ENCODE data around the gene FHAD1. TPM values are rescaled to one million over a fixed set of nuclear protein-coding genes. Genes with fewer than 3 reads are reported as not detected.
A peak's percentile ranks its signal among the peaks of the same experiment; 100 is the strongest.

FHAD1 gene
- total and polyA plus RNA-seq, 10 of the 15 experiments (the other 5 are each of a cell fraction or from before 2014, with no cell fraction given) = 0.09 to 1.0 (median 0.32) TPM; not detected in 2

DNA sequence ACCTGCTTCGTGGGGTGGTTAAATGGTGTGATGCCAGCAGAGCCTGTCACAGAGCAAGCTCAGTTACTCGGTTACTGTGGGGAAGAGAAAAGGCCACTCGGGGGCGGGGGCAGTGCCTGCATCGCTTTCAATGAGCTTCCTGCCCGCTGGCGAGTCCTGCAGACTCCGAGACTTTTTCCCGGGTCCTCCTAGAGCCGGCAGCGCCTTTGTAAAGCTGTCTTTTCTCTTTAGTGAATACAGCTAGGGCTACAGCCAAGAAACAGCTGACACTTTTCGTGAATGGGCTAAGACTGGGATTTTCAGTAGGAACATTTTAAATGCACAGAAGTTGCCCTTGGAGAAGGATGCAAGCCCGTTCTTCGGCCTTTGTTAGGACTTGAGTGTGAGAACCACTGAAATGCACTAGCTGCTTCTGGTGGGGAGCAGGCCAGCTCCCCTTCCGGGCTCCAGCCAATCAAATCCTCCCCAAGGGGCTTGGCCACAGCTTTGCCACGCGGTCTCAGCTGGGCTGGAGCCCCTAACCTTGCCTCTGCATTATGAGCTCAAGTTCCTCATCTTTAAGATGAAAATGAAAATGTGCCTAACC is 139.2 kb downstream of the FHAD1 start:
- Histone ChIP-seq H3K4me3 (no peak overlapping the region), H3K36me3 (ENCODE audit: control insufficient read depth in 2 of 2, insufficient read depth in 2 of 2, low read length in 1 of 2) (no peaks in the 10 kb centered on the region), H3K4me2 (ENCODE audit: control insufficient read depth, insufficient read depth) (peak overlapping the region; percentile 19; the same call in 1 of the 2 replicates), H2AFZ (ENCODE audit: control insufficient read depth, low read depth, low read length) (no peak overlapping the region; the same call in 1 of the 2 replicates), H3K27me3 (replicated peaks in 1 of 2; ENCODE audit: control insufficient read depth in 2 of 2, insufficient read depth in 2 of 2, low read length in 1 of 2) (no peaks in the 10 kb centered on the region), H3K79me2 (ENCODE audit: control insufficient read depth, insufficient read depth, low read length) (no peaks in the 10 kb centered on the region), H3K9me3 (replicated peaks; ENCODE audit: control insufficient read depth, insufficient read depth, low read length) (no peaks in the 10 kb centered on the region), H3K4me1 (ENCODE audit: control insufficient read depth, insufficient read depth, low read length) (peaks cover 28% of the 10 kb centered on the region), H4K20me1 (ENCODE audit: control insufficient read depth, insufficient read depth) (no peaks in the 10 kb centered on the region), H3K9ac (ENCODE audit: control insufficient read depth, insufficient read depth, low read length) (no peak overlapping the region), H3K27ac (ENCODE audit: control insufficient read depth, insufficient read depth) (no peak overlapping the region)
- ChIA-PET RAD21 (ENCODE audit: unreplicated experiment) (interaction anchor here (0.6 to 1.0 kb wide), 2 partner anchors 11 to 63 kb away, joined by 3 to 4 read pairs; no protein-coding TSS in a partner anchor), POLR2A (interaction anchor here (1.3 kb wide), 1 partner anchor 25 kb away, joined by 4 read pairs; no protein-coding TSS in a partner anchor), SMC1A (ENCODE audit: uncharacterized antibody, unreplicated experiment) (interaction anchor here (1.3 to 1.4 kb wide), 2 partner anchors 10 to 63 kb away, joined by 3 to 5 read pairs; no protein-coding TSS in a partner anchor), CTCF (interaction anchor here (0.5 to 0.7 kb wide), 3 partner anchors 63 to 1847 kb away, joined by 3 read pairs; no protein-coding TSS in a partner anchor)
- TF ChIP-seq USF2 (IDR thresholded peaks at IDR 0.05; ENCODE audit: borderline replicate concordance, low read depth, low read length) (no peak), NR2C1 (IDR thresholded peaks at IDR 0.05) (no peak), JUND (IDR thresholded peaks at IDR 0.05; ENCODE audit: low read depth, low read length) (no peak), SIN3A (IDR thresholded peaks at IDR 0.05; ENCODE audit: low read depth, low read length) (no peak), MTA2 (IDR thresholded peaks at IDR 0.05; ENCODE audit: low read depth) (no peak), MTA3 (IDR thresholded peaks at IDR 0.05; ENCODE audit: borderline replicate concordance, low read length) (no peak), EED (IDR thresholded peaks at IDR 0.05; ENCODE audit: low read depth) (no peak), CEBPZ (IDR thresholded peaks at IDR 0.05; ENCODE audit: low read depth, low read length) (no peak), CHD1 (IDR thresholded peaks at IDR 0.05; ENCODE audit: low read depth, low read length) (no peak)
- WGBS (ENCODE audit: insufficient coverage, insufficient replicate concordance, low lambda C conversion rate, missing lambda C conversion rate) = 28% methylated on average over 17 of the region's 17 CpGs
- FAIRE-seq = no peak
- intact Hi-C loops (cut with micrococcal nuclease; ENCODE audit: unreplicated experiment) (no loop called here), in situ Hi-C loops (cut with MboI) (no loop called here)
- ATAC-seq = no peak
- no peak for DNase-seq (ENCODE audit: low read depth, low spot score)
- BruUV-seq (replicated peaks) = no TSS peak
